K562 (cell line): ENCODE data around the gene LCP2. TPM values are rescaled to one million over a fixed set of nuclear protein-coding genes. Genes with fewer than 3 reads are reported as not detected.
A peak's percentile ranks its signal among the peaks of the same experiment; 100 is the strongest.

Experiments used
- COPS2 ChIP-seq: fragments of 450-650 bp; conservative IDR thresholded peaks from 2 replicates; pipeline ENCODE4 v1.6.1; 2016; ENCODE audit warnings: mild to moderate bottlenecking, moderate library complexity
- CREB5 ChIP-seq: fragments of 250-450 bp; sonication (Bioruptor Pico); IDR thresholded peaks from 2 replicates; pipeline ENCODE4 v1.5.0; 2020; ENCODE audit warnings: mild to moderate bottlenecking
- FIP1L1 ChIP-seq: fragments of 200-400 bp; formaldehyde crosslinking; IDR thresholded peaks from 2 replicates; pipeline ENCODE4 v1.6.1; 2018; ENCODE audit warnings: mild to moderate bottlenecking, low read depth, low read length; ENCODE audit not compliant: poor library complexity, severe bottlenecking
- JUNB ChIP-seq: fragments of 450-650 bp; formaldehyde crosslinking; conservative IDR thresholded peaks from 2 replicates; pipeline ENCODE4 v1.4.0; 2020; ENCODE audit warnings: mild to moderate bottlenecking
- MAFK ChIP-seq: IDR thresholded peaks from 2 replicates; pipeline ENCODE4 v1.6.1; 2011; ENCODE audit warnings: low read length, improper control_type of control experiment
- MEF2D ChIP-seq: conservative IDR thresholded peaks from 2 replicates; pipeline ENCODE4 v1.6.1; 2016; ENCODE audit warnings: low read depth, missing genetic modification characterization, missing compliant biosample characterization
- MIER1 ChIP-seq: fragments of 450-650 bp; IDR thresholded peaks from 2 replicates; pipeline ENCODE4 v1.6.1; 2016; ENCODE audit warnings: antibody characterized with exemption, mild to moderate bottlenecking, low read depth
- PHF8 ChIP-seq: fragments of 200-600 bp; sonication (generic); IDR thresholded peaks from 2 replicates; pipeline ENCODE4 v1.6.1; 2012; ENCODE audit warnings: mixed run types, mild to moderate bottlenecking, inconsistent platforms, low read length, moderate library complexity, borderline replicate concordance
- SETDB1 ChIP-seq: IDR thresholded peaks from one replicate; pipeline ENCODE4 v1.6.1; 2012; ENCODE audit warnings: low read length, control low read depth, inconsistent platforms
- ZBTB11 ChIP-seq, 3 experiments: fragments of 200-800 bp in 1 of 3; fragments of 250-450 bp in 1 of 3; fragments of 450-650 bp in 1 of 3; sonication (Bioruptor Pico) in 1 of 3; sonication (Bioruptor generic) in 1 of 3; formaldehyde crosslinking in 1 of 3; IDR thresholded peaks; 2 replicates each; pipeline versions ENCODE4 v1.6.1 to v1.8.0; 2016 to 2022; ENCODE audit warnings: mild to moderate bottlenecking in 2 of 3, missing genetic modification characterization in 2 of 3, missing compliant biosample characterization in 1 of 3, moderate library complexity in 1 of 3
- ZBTB17 ChIP-seq: fragments of 450-650 bp; formaldehyde crosslinking; IDR thresholded peaks from 2 replicates; pipeline ENCODE4 v1.4.0; 2020; ENCODE audit warnings: mild to moderate bottlenecking
- ZNF24 ChIP-seq: fragments of 450-650 bp; IDR thresholded peaks from 2 replicates; pipeline ENCODE4 v1.6.1; 2016
- ZNF766 ChIP-seq: fragments of 200-800 bp; sonication (Bioruptor generic); conservative IDR thresholded peaks from 2 replicates; pipeline ENCODE4 v1.6.1; 2016; ENCODE audit warnings: missing genetic modification characterization, missing compliant biosample characterization
- polyA plus RNA-seq, 8 experiments: library from polyadenylated mRNA; depleted of rRNA in 4 of 8; stranded (reverse) in 5 of 8; unstranded in 3 of 8; fragments of >200 nt; fragmentation: Nextera tagmentation in 2 of 8; fragmentation: Illumina TruSeq in 1 of 8; extraction: Ambion mirVana in 2 of 8; extraction: Trizol in 1 of 8; gene quantifications; 2 replicates each; pipeline versions ENCODE4 v1.2.1 to v1.2.3, GENCODE V29; 2011 to 2014; ENCODE audit warnings: inconsistent platforms in 1 of 8, missing spikeins in 1 of 8
- total RNA-seq, 7 experiments: library from RNA; depleted of rRNA in 6 of 7; stranded (reverse); fragments of >200 nt in 6 of 7; fragmentation: Illumina TruSeq in 2 of 7; extraction: Trizol in 2 of 7; gene quantifications; 2 replicates each; pipeline versions ENCODE4 v1.2.1 to v1.2.3, GENCODE V29; 2011 to 2021; ENCODE audit warnings: low replicate concordance in 1 of 7
- TF ChIP-seq, protein P1 (sequence below): fragments of 450-650 bp; IDR thresholded peaks from 2 replicates; pipeline ENCODE4 v1.6.1; 2017; ENCODE audit warnings: antibody characterized with exemption, mild to moderate bottlenecking
- TF ChIP-seq, protein P2 (sequence below): fragments of 450-650 bp; conservative IDR thresholded peaks from 2 replicates; pipeline ENCODE4 v1.6.1; 2016; ENCODE audit warnings: missing genetic modification characterization, low read depth, mild to moderate bottlenecking, missing compliant biosample characterization, moderate library complexity

LCP2 gene
- total and polyA plus RNA-seq, 9 of the 15 experiments (the other 6 are each of a cell fraction or from before 2014, with no cell fraction given): 4.0 to 31.3 (median 14.6) TPM

- TF ChIP-seq, protein P1, sequence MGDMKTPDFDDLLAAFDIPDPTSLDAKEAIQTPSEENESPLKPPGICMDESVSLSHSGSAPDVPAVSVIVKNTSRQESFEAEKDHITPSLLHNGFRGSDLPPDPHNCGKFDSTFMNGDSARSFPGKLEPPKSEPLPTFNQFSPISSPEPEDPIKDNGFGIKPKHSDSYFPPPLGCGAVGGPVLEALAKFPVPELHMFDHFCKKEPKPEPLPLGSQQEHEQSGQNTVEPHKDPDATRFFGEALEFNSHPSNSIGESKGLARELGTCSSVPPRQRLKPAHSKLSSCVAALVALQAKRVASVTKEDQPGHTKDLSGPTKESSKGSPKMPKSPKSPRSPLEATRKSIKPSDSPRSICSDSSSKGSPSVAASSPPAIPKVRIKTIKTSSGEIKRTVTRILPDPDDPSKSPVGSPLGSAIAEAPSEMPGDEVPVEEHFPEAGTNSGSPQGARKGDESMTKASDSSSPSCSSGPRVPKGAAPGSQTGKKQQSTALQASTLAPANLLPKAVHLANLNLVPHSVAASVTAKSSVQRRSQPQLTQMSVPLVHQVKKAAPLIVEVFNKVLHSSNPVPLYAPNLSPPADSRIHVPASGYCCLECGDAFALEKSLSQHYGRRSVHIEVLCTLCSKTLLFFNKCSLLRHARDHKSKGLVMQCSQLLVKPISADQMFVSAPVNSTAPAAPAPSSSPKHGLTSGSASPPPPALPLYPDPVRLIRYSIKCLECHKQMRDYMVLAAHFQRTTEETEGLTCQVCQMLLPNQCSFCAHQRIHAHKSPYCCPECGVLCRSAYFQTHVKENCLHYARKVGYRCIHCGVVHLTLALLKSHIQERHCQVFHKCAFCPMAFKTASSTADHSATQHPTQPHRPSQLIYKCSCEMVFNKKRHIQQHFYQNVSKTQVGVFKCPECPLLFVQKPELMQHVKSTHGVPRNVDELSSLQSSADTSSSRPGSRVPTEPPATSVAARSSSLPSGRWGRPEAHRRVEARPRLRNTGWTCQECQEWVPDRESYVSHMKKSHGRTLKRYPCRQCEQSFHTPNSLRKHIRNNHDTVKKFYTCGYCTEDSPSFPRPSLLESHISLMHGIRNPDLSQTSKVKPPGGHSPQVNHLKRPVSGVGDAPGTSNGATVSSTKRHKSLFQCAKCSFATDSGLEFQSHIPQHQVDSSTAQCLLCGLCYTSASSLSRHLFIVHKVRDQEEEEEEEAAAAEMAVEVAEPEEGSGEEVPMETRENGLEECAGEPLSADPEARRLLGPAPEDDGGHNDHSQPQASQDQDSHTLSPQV: 0 out of 2 replicates have a peak, but pooled peaks have one; percentile 33
- TF ChIP-seq MAFK (no peak), ZNF766 (peak; percentile 24; the same call in 1 of the 2 replicates), JUNB (CRISPR knock-in tag) (no peak), CREB5 (CRISPR knock-in tag) (no peak), MIER1 (no peak), SETDB1 (no peak), ZBTB17 (no peak), ZNF24 (no peak), FIP1L1 (no peak), ZBTB11 (CRISPR knock-in tag; IDR thresholded peaks at IDR 0.05) (no peak), MEF2D (tag) (no peak), PHF8 (no peak), COPS2 (no peak)
- TF ChIP-seq, protein P2, sequence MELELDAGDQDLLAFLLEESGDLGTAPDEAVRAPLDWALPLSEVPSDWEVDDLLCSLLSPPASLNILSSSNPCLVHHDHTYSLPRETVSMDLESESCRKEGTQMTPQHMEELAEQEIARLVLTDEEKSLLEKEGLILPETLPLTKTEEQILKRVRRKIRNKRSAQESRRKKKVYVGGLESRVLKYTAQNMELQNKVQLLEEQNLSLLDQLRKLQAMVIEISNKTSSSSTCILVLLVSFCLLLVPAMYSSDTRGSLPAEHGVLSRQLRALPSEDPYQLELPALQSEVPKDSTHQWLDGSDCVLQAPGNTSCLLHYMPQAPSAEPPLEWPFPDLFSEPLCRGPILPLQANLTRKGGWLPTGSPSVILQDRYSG (tag): no peak
These were observed 5.3 kb upstream of the LCP2 start (continued) for GRCh38 chr5:170302653-170303501.
